ENCODE data around the gene IPO5. TPM values are rescaled to one million over a fixed set of nuclear protein-coding genes. Genes with fewer than 3 reads are reported as not detected.

The IPO5 gene
- total RNA-seq, 1 experiment from 2014 or later = 114 TPM

DNA sequence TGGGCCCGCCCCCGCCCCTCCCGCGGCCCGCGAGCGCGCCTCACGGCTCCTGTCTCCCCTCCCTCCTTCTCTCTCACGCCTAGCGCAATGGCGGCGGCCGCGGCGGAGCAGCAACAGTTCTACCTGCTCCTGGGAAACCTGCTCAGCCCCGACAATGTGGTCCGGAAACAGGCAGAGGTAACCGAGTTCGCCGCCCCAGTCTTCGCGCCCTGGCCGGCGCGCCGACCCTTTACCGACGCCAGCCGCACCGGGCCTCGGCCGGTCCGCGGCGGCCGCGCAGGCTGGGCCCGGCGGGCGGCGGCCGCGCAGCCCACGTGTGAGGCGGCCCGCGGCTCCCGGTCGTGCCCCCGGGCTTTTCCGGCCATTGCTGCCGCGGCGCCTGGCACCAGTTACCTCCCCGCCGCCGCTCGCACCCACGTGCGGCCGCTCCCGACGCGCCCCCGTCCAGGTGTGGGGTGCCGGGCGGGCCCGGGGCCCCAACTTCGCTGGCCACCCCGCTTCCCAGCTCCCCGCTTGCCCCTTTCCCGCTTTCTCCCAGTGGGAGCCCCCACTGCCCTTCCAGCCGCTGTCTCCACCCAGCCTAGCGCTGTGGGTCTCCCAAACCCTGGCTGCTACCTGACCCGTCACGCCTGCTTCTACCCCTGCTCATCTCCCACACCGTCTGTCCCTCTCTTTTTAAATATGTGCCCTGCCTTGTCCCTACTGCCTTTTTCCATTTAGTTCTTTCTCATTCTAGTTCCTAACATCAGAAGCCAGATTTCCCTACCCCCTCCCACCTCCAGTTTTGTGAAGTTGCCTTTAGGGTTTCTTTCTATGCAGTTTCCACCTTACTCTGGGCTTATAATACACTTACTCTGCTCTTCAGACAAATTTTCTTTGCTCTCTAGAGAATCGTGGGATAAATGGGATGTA, 23.4 kb downstream of the IPO5 start:
- H3K4me1 ChIP-seq (ENCODE audit: low read length) = peaks cover 59% of the 10 kb centered on the region
- no peak overlapping the region for H2AFZ ChIP-seq (ENCODE audit: low read length)
- H3K36me3 ChIP-seq (ENCODE audit: insufficient read depth, low read length) = peaks cover under 1% of the 10 kb centered on the region; the same call in 1 of the 2 replicates
- peak; percentile 63 for DNase-seq
- H4K20me1 ChIP-seq (ENCODE audit: insufficient read depth, low read depth, low read length) = peaks cover 4% of the 10 kb centered on the region; the same call in 1 of the 2 replicates
- no peaks in the 10 kb centered on the region for H3K9me2 ChIP-seq (replicated peaks; ENCODE audit: insufficient read depth, low read length)
- no peaks in the 10 kb centered on the region for H3K9me3 ChIP-seq (ENCODE audit: low read length)
- peak overlapping the region; percentile 78 for H3K9ac ChIP-seq (ENCODE audit: low read length)
- H3K4me3 ChIP-seq (ENCODE audit: low read length) = peak overlapping the region; percentile 90
- H3K4me2 ChIP-seq (ENCODE audit: low read depth, low read length, poor library complexity, severe bottlenecking) = peak overlapping the region; percentile 83
- H3K79me2 ChIP-seq (ENCODE audit: low read length) = peaks cover 51% of the 10 kb centered on the region
- H3K27ac ChIP-seq (ENCODE audit: low read length) = peak overlapping the region; percentile 64
- H3K27me3 ChIP-seq (ENCODE audit: low read length) = no peaks in the 10 kb centered on the region

DNA sequence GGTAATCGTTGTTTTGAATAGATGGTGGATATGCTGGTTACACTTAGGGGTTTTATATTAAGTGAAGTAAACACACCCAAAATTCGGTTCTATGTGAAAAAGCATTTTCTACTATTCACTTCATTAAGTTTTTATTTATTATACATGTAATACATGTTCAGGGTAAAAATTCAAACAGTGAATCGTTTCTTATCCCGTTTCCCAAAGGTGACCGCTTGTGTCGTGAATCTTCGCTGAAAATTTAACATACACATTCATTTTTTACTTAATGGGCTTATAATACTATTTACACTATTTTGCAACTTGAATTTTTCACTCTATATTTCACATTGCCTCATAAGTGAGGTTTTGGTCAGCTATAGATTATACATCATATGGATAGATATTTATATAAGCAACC, 24.5 kb downstream of the IPO5 start:
- H3K27ac ChIP-seq (ENCODE audit: low read length) = peak overlapping the region; percentile 64; the same call in 1 of the 2 replicates
- peaks cover 62% of the 10 kb centered on the region for H3K79me2 ChIP-seq (ENCODE audit: low read length)
- H3K9me3 ChIP-seq (ENCODE audit: low read length) = no peaks in the 10 kb centered on the region
- peak overlapping the region; percentile 83 for H3K4me2 ChIP-seq (ENCODE audit: low read depth, low read length, poor library complexity, severe bottlenecking)
- H3K27me3 ChIP-seq (ENCODE audit: low read length) = no peaks in the 10 kb centered on the region
- H3K4me1 ChIP-seq (ENCODE audit: low read length) = peaks cover 56% of the 10 kb centered on the region
- no peak overlapping the region for H2AFZ ChIP-seq (ENCODE audit: low read length)
- DNase-seq = no peak
- peak overlapping the region; percentile 90 for H3K4me3 ChIP-seq (ENCODE audit: low read length)
- no peaks in the 10 kb centered on the region for H3K9me2 ChIP-seq (replicated peaks; ENCODE audit: insufficient read depth, low read length)
- peaks cover 7% of the 10 kb centered on the region; the same call in 1 of the 2 replicates for H3K36me3 ChIP-seq (ENCODE audit: insufficient read depth, low read length)
- H3K9ac ChIP-seq (ENCODE audit: low read length) = peak overlapping the region; percentile 78
- peaks cover 4% of the 10 kb centered on the region; the same call in 1 of the 2 replicates for H4K20me1 ChIP-seq (ENCODE audit: insufficient read depth, low read depth, low read length)

DNA sequence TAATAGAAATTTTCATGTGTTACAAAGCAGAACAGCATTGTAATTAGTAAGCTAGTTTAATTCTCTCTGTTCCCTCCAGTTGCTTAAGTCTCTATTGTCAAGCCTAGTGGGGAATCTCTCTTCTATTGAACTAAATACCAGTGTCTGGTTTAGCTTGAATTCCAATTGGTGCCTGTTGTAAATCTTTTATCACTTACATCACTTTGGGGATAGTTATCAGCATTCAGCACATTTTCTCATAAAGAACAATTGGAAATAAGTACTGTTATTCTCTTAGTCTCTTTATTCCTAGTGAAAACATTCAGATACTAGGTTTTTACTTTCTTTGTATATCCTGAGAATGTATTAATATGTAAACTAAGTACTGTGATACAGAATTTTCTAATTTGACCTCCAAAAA, 25.2 kb downstream of the IPO5 start:
- Histone ChIP-seq H3K27ac (ENCODE audit: low read length) (no peak overlapping the region), H3K9me2 (replicated peaks; ENCODE audit: insufficient read depth, low read length) (no peaks in the 10 kb centered on the region), H3K9ac (ENCODE audit: low read length) (peak overlapping the region; percentile 78; the same call in 1 of the 2 replicates), H3K4me2 (ENCODE audit: low read depth, low read length, poor library complexity, severe bottlenecking) (peak overlapping the region; percentile 83), H4K20me1 (ENCODE audit: insufficient read depth, low read depth, low read length) (peaks cover 4% of the 10 kb centered on the region; the same call in 1 of the 2 replicates), H3K4me1 (ENCODE audit: low read length) (peaks cover 56% of the 10 kb centered on the region), H3K27me3 (ENCODE audit: low read length) (no peaks in the 10 kb centered on the region), H3K9me3 (ENCODE audit: low read length) (no peaks in the 10 kb centered on the region), H3K36me3 (ENCODE audit: insufficient read depth, low read length) (peaks cover 7% of the 10 kb centered on the region; the same call in 1 of the 2 replicates), H2AFZ (ENCODE audit: low read length) (no peak overlapping the region), H3K4me3 (ENCODE audit: low read length) (peak overlapping the region; percentile 90), H3K79me2 (ENCODE audit: low read length) (peaks cover 67% of the 10 kb centered on the region)
- DNase-seq = no peak

DNA sequence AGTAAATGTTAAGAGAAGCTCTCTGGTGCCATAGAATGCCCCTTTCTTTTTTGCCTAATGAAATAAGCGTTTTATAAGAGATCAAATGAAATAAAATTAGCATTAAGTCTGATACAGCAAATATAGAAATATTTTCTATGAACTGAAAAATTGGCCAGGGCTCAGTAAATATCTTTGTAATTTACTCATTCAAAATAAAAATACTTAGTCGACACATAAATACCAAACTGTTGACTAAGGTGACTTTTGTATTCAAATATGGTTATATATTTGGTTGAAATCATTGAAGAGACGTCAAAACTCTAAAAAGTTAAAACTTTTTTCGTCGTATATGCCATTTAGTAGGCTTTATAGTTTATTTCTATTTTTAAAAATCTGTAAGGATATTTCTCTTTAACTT, 25.6 kb downstream of the IPO5 start:
- Histone ChIP-seq H4K20me1 (ENCODE audit: insufficient read depth, low read depth, low read length) (peaks cover 4% of the 10 kb centered on the region; the same call in 1 of the 2 replicates), H3K36me3 (ENCODE audit: insufficient read depth, low read length) (peaks cover 7% of the 10 kb centered on the region; the same call in 1 of the 2 replicates), H3K4me3 (ENCODE audit: low read length) (peak overlapping the region; percentile 90; the same call in 1 of the 2 replicates), H3K4me2 (ENCODE audit: low read depth, low read length, poor library complexity, severe bottlenecking) (peak overlapping the region; percentile 83), H3K9me3 (ENCODE audit: low read length) (no peaks in the 10 kb centered on the region), H3K4me1 (ENCODE audit: low read length) (peaks cover 56% of the 10 kb centered on the region), H3K79me2 (ENCODE audit: low read length) (peaks cover 68% of the 10 kb centered on the region), H3K9ac (ENCODE audit: low read length) (no peak overlapping the region), H3K9me2 (replicated peaks; ENCODE audit: insufficient read depth, low read length) (no peaks in the 10 kb centered on the region), H3K27ac (ENCODE audit: low read length) (no peak overlapping the region), H2AFZ (ENCODE audit: low read length) (no peak overlapping the region), H3K27me3 (ENCODE audit: low read length) (no peaks in the 10 kb centered on the region)
- DNase-seq = no peak

DNA sequence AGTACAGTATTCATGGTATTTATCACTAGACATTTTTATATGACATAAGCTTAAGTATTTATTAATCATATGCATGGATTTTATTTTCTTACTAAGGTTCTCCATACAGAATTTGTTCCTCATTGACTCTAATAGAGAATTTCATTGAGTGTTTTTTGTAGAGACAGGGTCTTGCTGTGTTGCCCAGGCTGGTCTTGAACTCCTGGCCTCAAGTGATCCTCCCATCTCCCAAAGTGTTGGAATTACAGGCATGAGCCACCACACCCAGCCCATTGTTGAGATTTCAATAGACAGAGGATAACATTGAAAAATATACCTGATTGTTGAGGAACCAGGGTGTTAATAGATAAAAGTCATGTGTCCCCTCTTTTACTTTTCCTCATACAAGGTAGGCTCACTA, 26.1 kb downstream of the IPO5 start:
- Histone ChIP-seq H4K20me1 (ENCODE audit: insufficient read depth, low read depth, low read length) (peaks cover 4% of the 10 kb centered on the region; the same call in 1 of the 2 replicates), H3K79me2 (ENCODE audit: low read length) (peaks cover 73% of the 10 kb centered on the region), H3K9me2 (replicated peaks; ENCODE audit: insufficient read depth, low read length) (no peaks in the 10 kb centered on the region), H3K27ac (ENCODE audit: low read length) (no peak overlapping the region), H3K9me3 (ENCODE audit: low read length) (no peaks in the 10 kb centered on the region), H3K27me3 (ENCODE audit: low read length) (no peaks in the 10 kb centered on the region), H3K36me3 (ENCODE audit: insufficient read depth, low read length) (peaks cover 11% of the 10 kb centered on the region; the same call in 1 of the 2 replicates), H3K9ac (ENCODE audit: low read length) (no peak overlapping the region), H3K4me3 (ENCODE audit: low read length) (no peak overlapping the region), H3K4me1 (ENCODE audit: low read length) (peaks cover 56% of the 10 kb centered on the region), H2AFZ (ENCODE audit: low read length) (no peak overlapping the region), H3K4me2 (ENCODE audit: low read depth, low read length, poor library complexity, severe bottlenecking) (peak overlapping the region; percentile 83)
- no peak for DNase-seq

DNA sequence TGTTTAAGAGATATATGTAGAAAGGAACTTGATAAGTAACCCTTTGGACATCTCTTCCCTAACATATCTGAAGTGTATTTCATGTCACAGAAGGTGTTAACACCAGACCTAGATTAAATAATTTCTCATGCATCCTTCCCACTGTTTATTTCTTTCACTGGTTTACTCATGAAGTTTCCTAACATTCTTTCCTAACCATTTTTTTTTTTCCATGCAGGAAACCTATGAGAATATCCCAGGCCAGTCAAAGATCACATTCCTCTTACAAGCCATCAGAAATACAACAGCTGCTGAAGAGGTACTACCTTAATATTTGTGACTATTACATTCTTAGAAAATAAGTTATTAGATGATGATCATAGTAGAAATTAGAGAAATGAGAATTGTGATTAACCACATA, 28.8 kb downstream of the IPO5 start:
- H3K9me3 ChIP-seq (ENCODE audit: low read length) = no peaks in the 10 kb centered on the region
- H3K36me3 ChIP-seq (ENCODE audit: insufficient read depth, low read length) = peaks cover 30% of the 10 kb centered on the region
- H3K4me2 ChIP-seq (ENCODE audit: low read depth, low read length, poor library complexity, severe bottlenecking) = no peak overlapping the region
- peaks cover 58% of the 10 kb centered on the region for H3K4me1 ChIP-seq (ENCODE audit: low read length)
- H3K27me3 ChIP-seq (ENCODE audit: low read length) = no peaks in the 10 kb centered on the region
- peaks cover 76% of the 10 kb centered on the region for H3K79me2 ChIP-seq (ENCODE audit: low read length)
- no peaks in the 10 kb centered on the region for H3K9me2 ChIP-seq (replicated peaks; ENCODE audit: insufficient read depth, low read length)
- H3K9ac ChIP-seq (ENCODE audit: low read length) = no peak overlapping the region
- no peak for DNase-seq
- no peak overlapping the region for H3K4me3 ChIP-seq (ENCODE audit: low read length)
- H4K20me1 ChIP-seq (ENCODE audit: insufficient read depth, low read depth, low read length) = peaks cover 4% of the 10 kb centered on the region; the same call in 1 of the 2 replicates
- H2AFZ ChIP-seq (ENCODE audit: low read length) = no peak overlapping the region
- H3K27ac ChIP-seq (ENCODE audit: low read length) = peak overlapping the region; percentile 36; the same call in 1 of the 2 replicates

DNA sequence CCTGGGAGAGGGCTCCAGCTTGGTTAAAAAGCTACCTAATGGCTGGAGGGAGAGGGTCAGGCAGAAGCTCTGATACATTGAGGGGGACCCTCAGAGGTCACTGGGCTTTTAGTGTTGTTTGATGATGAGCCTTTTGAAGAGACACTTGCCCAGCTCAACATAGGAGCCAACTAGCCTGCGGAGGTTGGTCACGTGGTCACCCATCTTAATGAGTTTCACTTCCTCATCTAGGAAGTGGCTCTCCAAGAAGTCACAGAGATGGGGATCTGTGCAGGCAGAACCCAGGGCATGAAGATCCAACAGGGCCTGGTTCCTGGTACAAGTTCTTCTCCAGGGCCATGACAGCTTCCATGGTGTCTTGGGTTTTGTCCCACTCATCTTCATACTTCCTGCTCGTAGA, 33.4 kb downstream of the IPO5 start:
- no peak overlapping the region for H3K4me2 ChIP-seq (ENCODE audit: low read depth, low read length, poor library complexity, severe bottlenecking)
- no peaks in the 10 kb centered on the region for H3K9me2 ChIP-seq (replicated peaks; ENCODE audit: insufficient read depth, low read length)
- H3K27me3 ChIP-seq (ENCODE audit: low read length) = no peaks in the 10 kb centered on the region
- H4K20me1 ChIP-seq (ENCODE audit: insufficient read depth, low read depth, low read length) = no peaks in the 10 kb centered on the region
- H2AFZ ChIP-seq (ENCODE audit: low read length) = no peak overlapping the region
- no peak overlapping the region for H3K9ac ChIP-seq (ENCODE audit: low read length)
- no peak overlapping the region for H3K27ac ChIP-seq (ENCODE audit: low read length)
- no peaks in the 10 kb centered on the region for H3K9me3 ChIP-seq (ENCODE audit: low read length)
- peaks cover 14% of the 10 kb centered on the region for H3K4me1 ChIP-seq (ENCODE audit: low read length)
- peaks cover 56% of the 10 kb centered on the region for H3K36me3 ChIP-seq (ENCODE audit: insufficient read depth, low read length)
- H3K4me3 ChIP-seq (ENCODE audit: low read length) = no peak overlapping the region
- DNase-seq = peak; percentile 84
- H3K79me2 ChIP-seq (ENCODE audit: low read length) = peaks cover 38% of the 10 kb centered on the region

DNA sequence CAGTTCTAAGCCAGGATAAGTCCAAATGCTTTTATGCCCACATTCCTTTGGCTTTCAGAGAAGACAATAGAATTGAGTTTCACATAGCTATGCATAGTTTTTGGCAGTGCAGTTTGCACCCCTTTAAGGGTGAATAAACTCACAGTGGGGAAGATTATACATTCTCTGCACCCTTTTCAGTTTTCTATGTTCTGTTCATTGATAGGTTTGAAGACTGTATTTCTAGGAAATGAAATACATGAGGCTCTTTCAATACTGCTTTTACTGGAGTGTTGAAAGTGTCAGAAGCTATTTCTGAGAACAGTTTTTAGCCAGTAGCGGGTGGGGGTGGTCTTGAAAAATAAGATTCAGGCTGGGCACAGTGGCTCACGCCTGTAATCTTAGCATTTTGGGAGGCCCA, 46.2 kb downstream of the IPO5 start:
- Histone ChIP-seq H3K9me3 (ENCODE audit: low read length) (no peaks in the 10 kb centered on the region), H4K20me1 (ENCODE audit: insufficient read depth, low read depth, low read length) (0 out of 2 replicates have a peak, but pooled peaks cover 4% of the 10 kb centered on the region), H3K4me3 (ENCODE audit: low read length) (no peak overlapping the region), H3K9ac (ENCODE audit: low read length) (no peak overlapping the region), H2AFZ (ENCODE audit: low read length) (no peak overlapping the region), H3K36me3 (ENCODE audit: insufficient read depth, low read length) (peaks cover 54% of the 10 kb centered on the region), H3K4me1 (ENCODE audit: low read length) (no peaks in the 10 kb centered on the region), H3K9me2 (replicated peaks; ENCODE audit: insufficient read depth, low read length) (no peaks in the 10 kb centered on the region), H3K4me2 (ENCODE audit: low read depth, low read length, poor library complexity, severe bottlenecking) (no peak overlapping the region), H3K27ac (ENCODE audit: low read length) (no peak overlapping the region), H3K79me2 (ENCODE audit: low read length) (no peaks in the 10 kb centered on the region), H3K27me3 (ENCODE audit: low read length) (no peaks in the 10 kb centered on the region)
- DNase-seq = no peak

Data from Karpas-422 (cell line).